Heart left ventricle (tissue), 13 donors: ENCODE results near the gene SYT9.

Experiments
- CTCF ChIP-seq, 12 donors: fragments of 200-600 bp; sonication (generic) in 4 of 12; IDR thresholded peaks; one replicate each; pipeline versions ENCODE4 v1.5.0 to v1.8.0; 2018 to 2022; ENCODE audit warnings: antibody characterized with exemption in 12 of 12, mild to moderate bottlenecking in 5 of 12
- POLR2A ChIP-seq, 2 donors: fragments of 450-650 bp; IDR thresholded peaks; one replicate each; pipeline ENCODE4 v1.6.1; 2017; ENCODE audit warnings: antibody characterized with exemption in 2 of 2, mild to moderate bottlenecking in 2 of 2, moderate library complexity in 2 of 2
- donor health status: ischemic (EF 13 %, LVEDD 7.1; RV severe dilation, severe dysfunction).
- donor health status: DM: no; HTN: yes; CAD: no.
- donor health status: DM: no; HTN: no; CAD: no.
- donor health status: ischemic (EF 25% LVEDD 6.9; RV normal size, moderate dysfunction).
- donor health status: ischemic (EF 25% LVEDD 5.7; RV mildly dilated, moderate dysfunction).
- donor health status: ischemic (EF 35%, LVEDD 5.7; RV mildly dilated, moderate dysfunction).
- donor health status: nonischemic (EF 11% LVEDD 7.7; RV severe dilation, severe dysfunction).
- donor health status: DM: yes; HTN: yes; CAD: no.
- donor health status: PGD.
- donor health status: ischemic (EF 29% LVEDD 5.4; RV normal size, mild dysfunction).
- donor health status: nonischemic (EF 23%, LVEDD 6.1; RV moderate dilation, normal function).

DNA sequence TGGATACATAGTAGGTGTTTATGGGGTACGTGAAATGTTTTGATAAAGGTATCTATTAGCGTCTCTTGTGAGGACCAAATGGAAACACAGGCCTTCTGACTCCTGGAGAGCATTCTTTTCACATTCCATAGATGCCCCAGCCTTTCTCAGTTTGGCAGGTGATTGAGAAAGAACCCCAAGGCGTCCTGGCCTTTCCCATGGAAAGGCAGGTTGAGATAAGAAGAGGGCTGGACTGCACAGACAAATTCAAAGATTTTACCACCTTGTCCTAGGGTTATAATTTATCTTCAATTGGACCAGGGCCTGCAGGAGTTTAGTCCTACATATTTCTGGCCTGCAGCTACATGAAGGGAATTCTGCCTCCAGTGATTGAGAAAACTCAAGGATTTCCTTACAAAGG lies 232.9 kb downstream of the SYT9 start:
- TF ChIP-seq CTCF (IDR thresholded peaks at IDR 0.05) (no peak), POLR2A (IDR thresholded peaks at IDR 0.05) (no peak)
